ENCODE data around the gene PPIL4.

PPIL4 gene

GRCh38 chr6:149458196-149458595 lies 87.6 kb downstream of the PPIL4 start:
- no peak for DNase-seq (ENCODE audit: low spot score)

- no peak for DNase-seq (ENCODE audit: low spot score)
Measured at GRCh38 chr6:149457316-149457884, 88.4 kb downstream of the PPIL4 start.

- no peak for DNase-seq (ENCODE audit: low spot score)
Measured at GRCh38 chr6:149456311-149457021, 89.4 kb downstream of the PPIL4 start.

- DNase-seq (ENCODE audit: low spot score) = no peak
Measured at GRCh38 chr6:149455031-149455732, 90.7 kb downstream of the PPIL4 start.

All from NAMALWA (cell line).